HEK293 (cell line): ENCODE measurements around the gene NELL1.

ENCODE experiments used
- CTCF ChIA-PET: fragments of 350-600 bp; formaldehyde crosslinking; extraction: SDS; loops from one replicate; lab custom pipeline; 2021; ENCODE audit warnings: antibody characterized with exemption; lab: Yijun Ruan, JAX
- POLR2A ChIA-PET: fragments of 300-600 bp; formaldehyde crosslinking; extraction: SDS; loops from one replicate; lab custom pipeline; 2020; ENCODE audit warnings: antibody characterized with exemption, inconsistent platforms; lab: Yijun Ruan, JAX
- H3K27ac ChIP-seq: fragments of 200-500 bp; sonication (Bioruptor generic); 2 replicates; pipeline ENCODE4 v1.5.1; 2014; ENCODE audit warnings: low read depth, low read length, control low read depth, inconsistent platforms; ENCODE audit errors: extremely low read depth
- H3K36me3 ChIP-seq, 2 experiments: fragments of 200-500 bp in 1 of 2; sonication (Bioruptor generic) in 1 of 2; 1 replicate in 1 of 2; 2 replicates in 1 of 2; pipeline ENCODE4 v1.5.1; 2014 to 2017; ENCODE audit warnings: inconsistent platforms in 2 of 2, low read length in 2 of 2; ENCODE audit not compliant: control insufficient read depth in 2 of 2, insufficient read depth in 1 of 2
- H3K4me1 ChIP-seq: fragments of 200-500 bp; sonication (Bioruptor generic); 2 replicates; pipeline ENCODE4 v1.5.1; 2014; ENCODE audit warnings: mild to moderate bottlenecking, low read length, inconsistent platforms; ENCODE audit not compliant: control insufficient read depth, insufficient read depth
- H3K4me3 ChIP-seq: 2 replicates; pipeline ENCODE4 v1.5.1; 2011; ENCODE audit warnings: low read depth, mild to moderate bottlenecking, control low read depth, low read length, moderate library complexity
- H3K9me3 ChIP-seq: fragments of 200-500 bp; sonication (Bioruptor generic); 2 replicates; pipeline ENCODE4 v1.5.1; 2014; ENCODE audit warnings: low read depth, low read length, inconsistent platforms; ENCODE audit not compliant: control insufficient read depth, insufficient read depth
- SP3 ChIP-seq: fragments of 450-650 bp; formaldehyde crosslinking; IDR thresholded peaks from 2 replicates; pipeline ENCODE4 v1.5.1; 2016; ENCODE audit warnings: missing biosample characterization, missing genetic modification characterization
- YY1 ChIP-seq: fragments of 450-650 bp; formaldehyde crosslinking; IDR thresholded peaks from 2 replicates; pipeline ENCODE4 v1.5.1; 2018; ENCODE audit warnings: missing biosample characterization, missing genetic modification characterization
- ZNF146 ChIP-seq: fragments of 450-650 bp; formaldehyde crosslinking; IDR thresholded peaks from 2 replicates; pipeline ENCODE4 v1.5.1; 2016; ENCODE audit warnings: missing biosample characterization, missing genetic modification characterization
- ZNF16 ChIP-seq: fragments of 450-650 bp; formaldehyde crosslinking; IDR thresholded peaks from 2 replicates; pipeline ENCODE4 v1.5.1; 2016; ENCODE audit warnings: low read depth, missing biosample characterization, missing genetic modification characterization
- ZNF211 ChIP-seq: fragments of 450-650 bp; formaldehyde crosslinking; IDR thresholded peaks from 2 replicates; pipeline ENCODE4 v1.5.1; 2016; ENCODE audit warnings: low read depth, missing biosample characterization, missing genetic modification characterization
- ZNF302 ChIP-seq: fragments of 450-650 bp; formaldehyde crosslinking; IDR thresholded peaks from 2 replicates; pipeline ENCODE4 v1.5.1; 2016; ENCODE audit warnings: missing biosample characterization, missing genetic modification characterization, low read depth
- ZNF37A ChIP-seq: fragments of 450-650 bp; IDR thresholded peaks from 2 replicates; pipeline ENCODE4 v1.5.1; 2018; ENCODE audit warnings: missing biosample characterization, missing genetic modification characterization
- ZNF404 ChIP-seq: fragments of 450-650 bp; formaldehyde crosslinking; IDR thresholded peaks from 2 replicates; pipeline ENCODE4 v1.5.1; 2017; ENCODE audit warnings: missing biosample characterization, missing genetic modification characterization
- ZNF473 ChIP-seq: fragments of 450-650 bp; formaldehyde crosslinking; IDR thresholded peaks from 2 replicates; pipeline ENCODE4 v1.5.1; 2017; ENCODE audit warnings: missing biosample characterization, missing genetic modification characterization
- ZNF510 ChIP-seq: fragments of 450-650 bp; formaldehyde crosslinking; IDR thresholded peaks from 2 replicates; pipeline ENCODE4 v1.5.1; 2018; ENCODE audit warnings: mild to moderate bottlenecking, missing genetic modification characterization, missing biosample characterization; ENCODE audit not compliant: insufficient replicate concordance
- ZNF555 ChIP-seq: fragments of 450-650 bp; formaldehyde crosslinking; conservative IDR thresholded peaks from 2 replicates; pipeline ENCODE4 v1.5.1; 2017; ENCODE audit warnings: missing biosample characterization, mild to moderate bottlenecking, missing genetic modification characterization, inconsistent platforms
- ZNF768 ChIP-seq: fragments of 450-650 bp; formaldehyde crosslinking; IDR thresholded peaks from 2 replicates; pipeline ENCODE4 v1.5.1; 2018; ENCODE audit warnings: missing biosample characterization, mild to moderate bottlenecking, missing genetic modification characterization
- TF ChIP-seq, protein P1 (sequence below): fragments of 450-650 bp; formaldehyde crosslinking; IDR thresholded peaks from 2 replicates; pipeline ENCODE4 v1.5.1; 2016; ENCODE audit warnings: missing biosample characterization, missing genetic modification characterization
- TF ChIP-seq, protein P2 (sequence below): fragments of 450-650 bp; formaldehyde crosslinking; IDR thresholded peaks from 2 replicates; pipeline ENCODE4 v1.5.1; 2016; ENCODE audit warnings: missing biosample characterization, missing genetic modification characterization
- TF ChIP-seq, protein P3 (sequence below): fragments of 450-650 bp; formaldehyde crosslinking; IDR thresholded peaks from 2 replicates; pipeline ENCODE4 v1.5.1; 2016; ENCODE audit warnings: missing biosample characterization, missing genetic modification characterization
- TF ChIP-seq, protein P4 (sequence below): fragments of 450-650 bp; formaldehyde crosslinking; IDR thresholded peaks from 2 replicates; pipeline ENCODE4 v1.5.1; 2016; ENCODE audit warnings: missing biosample characterization, missing genetic modification characterization
- TF ChIP-seq, protein P5 (sequence below): fragments of 450-650 bp; formaldehyde crosslinking; IDR thresholded peaks from 2 replicates; pipeline ENCODE4 v1.5.1; 2017; ENCODE audit warnings: missing biosample characterization, missing genetic modification characterization

The NELL1 gene

DNA sequence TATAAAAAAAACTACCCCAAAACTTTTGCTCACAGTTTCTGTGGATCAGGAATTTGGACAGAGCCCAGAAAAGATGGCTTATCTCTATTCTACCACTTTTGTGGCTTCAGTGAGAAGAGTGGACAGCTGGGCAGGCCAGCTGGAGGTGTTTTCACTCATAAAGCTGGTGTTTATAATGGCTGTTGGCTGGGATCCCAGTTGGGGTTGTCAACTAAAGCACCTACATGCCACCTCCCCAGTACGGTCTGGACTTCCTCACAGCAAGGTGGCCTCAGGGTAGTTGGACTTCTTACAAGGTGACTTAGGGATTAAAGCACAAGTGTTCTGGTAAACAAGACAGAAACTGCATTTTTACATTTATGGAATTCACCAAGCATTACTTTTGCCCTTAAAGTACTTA, 171.0 kb downstream of the NELL1 start:
- CTCF ChIA-PET: no interaction called here
- no peaks in the 10 kb centered on the region for H3K9me3 ChIP-seq
- POLR2A ChIA-PET: no interaction called here
- H3K4me3 ChIP-seq: no peak overlapping the region
- no peaks in the 10 kb centered on the region for H3K36me3 ChIP-seq
- TF ChIP-seq, protein P1, sequence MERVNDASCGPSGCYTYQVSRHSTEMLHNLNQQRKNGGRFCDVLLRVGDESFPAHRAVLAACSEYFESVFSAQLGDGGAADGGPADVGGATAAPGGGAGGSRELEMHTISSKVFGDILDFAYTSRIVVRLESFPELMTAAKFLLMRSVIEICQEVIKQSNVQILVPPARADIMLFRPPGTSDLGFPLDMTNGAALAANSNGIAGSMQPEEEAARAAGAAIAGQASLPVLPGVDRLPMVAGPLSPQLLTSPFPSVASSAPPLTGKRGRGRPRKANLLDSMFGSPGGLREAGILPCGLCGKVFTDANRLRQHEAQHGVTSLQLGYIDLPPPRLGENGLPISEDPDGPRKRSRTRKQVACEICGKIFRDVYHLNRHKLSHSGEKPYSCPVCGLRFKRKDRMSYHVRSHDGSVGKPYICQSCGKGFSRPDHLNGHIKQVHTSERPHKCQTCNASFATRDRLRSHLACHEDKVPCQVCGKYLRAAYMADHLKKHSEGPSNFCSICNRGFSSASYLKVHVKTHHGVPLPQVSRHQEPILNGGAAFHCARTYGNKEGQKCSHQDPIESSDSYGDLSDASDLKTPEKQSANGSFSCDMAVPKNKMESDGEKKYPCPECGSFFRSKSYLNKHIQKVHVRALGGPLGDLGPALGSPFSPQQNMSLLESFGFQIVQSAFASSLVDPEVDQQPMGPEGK (tag by site-specific recombination): no peak
- no peak for TF ChIP-seq ZNF510 (tag by site-specific recombination)
- no peak for TF ChIP-seq SP3 (tag by site-specific recombination)
- no peak for TF ChIP-seq ZNF37A (tag by site-specific recombination)
- no peak for TF ChIP-seq ZNF16 (tag by site-specific recombination)
- no peak for TF ChIP-seq YY1 (tag by site-specific recombination)
- TF ChIP-seq, protein P2, sequence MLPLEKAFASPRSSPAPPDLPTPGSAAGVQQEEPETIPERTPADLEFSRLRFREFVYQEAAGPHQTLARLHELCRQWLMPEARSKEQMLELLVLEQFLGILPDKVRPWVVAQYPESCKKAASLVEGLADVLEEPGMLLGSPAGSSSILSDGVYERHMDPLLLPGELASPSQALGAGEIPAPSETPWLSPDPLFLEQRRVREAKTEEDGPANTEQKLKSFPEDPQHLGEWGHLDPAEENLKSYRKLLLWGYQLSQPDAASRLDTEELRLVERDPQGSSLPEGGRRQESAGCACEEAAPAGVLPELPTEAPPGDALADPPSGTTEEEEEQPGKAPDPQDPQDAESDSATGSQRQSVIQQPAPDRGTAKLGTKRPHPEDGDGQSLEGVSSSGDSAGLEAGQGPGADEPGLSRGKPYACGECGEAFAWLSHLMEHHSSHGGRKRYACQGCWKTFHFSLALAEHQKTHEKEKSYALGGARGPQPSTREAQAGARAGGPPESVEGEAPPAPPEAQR (tag by site-specific recombination): no peak
- TF ChIP-seq ZNF555 (tag by site-specific recombination): no peak
- no peak for TF ChIP-seq ZNF302 (tag by site-specific recombination)
- no peak for TF ChIP-seq ZNF768 (tag by site-specific recombination)
- TF ChIP-seq ZNF404 (tag by site-specific recombination): no peak
- TF ChIP-seq, protein P3, sequence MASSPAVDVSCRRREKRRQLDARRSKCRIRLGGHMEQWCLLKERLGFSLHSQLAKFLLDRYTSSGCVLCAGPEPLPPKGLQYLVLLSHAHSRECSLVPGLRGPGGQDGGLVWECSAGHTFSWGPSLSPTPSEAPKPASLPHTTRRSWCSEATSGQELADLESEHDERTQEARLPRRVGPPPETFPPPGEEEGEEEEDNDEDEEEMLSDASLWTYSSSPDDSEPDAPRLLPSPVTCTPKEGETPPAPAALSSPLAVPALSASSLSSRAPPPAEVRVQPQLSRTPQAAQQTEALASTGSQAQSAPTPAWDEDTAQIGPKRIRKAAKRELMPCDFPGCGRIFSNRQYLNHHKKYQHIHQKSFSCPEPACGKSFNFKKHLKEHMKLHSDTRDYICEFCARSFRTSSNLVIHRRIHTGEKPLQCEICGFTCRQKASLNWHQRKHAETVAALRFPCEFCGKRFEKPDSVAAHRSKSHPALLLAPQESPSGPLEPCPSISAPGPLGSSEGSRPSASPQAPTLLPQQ (tag by site-specific recombination): no peak
- no peak for TF ChIP-seq ZNF146 (tag by site-specific recombination)
- TF ChIP-seq, protein P4, sequence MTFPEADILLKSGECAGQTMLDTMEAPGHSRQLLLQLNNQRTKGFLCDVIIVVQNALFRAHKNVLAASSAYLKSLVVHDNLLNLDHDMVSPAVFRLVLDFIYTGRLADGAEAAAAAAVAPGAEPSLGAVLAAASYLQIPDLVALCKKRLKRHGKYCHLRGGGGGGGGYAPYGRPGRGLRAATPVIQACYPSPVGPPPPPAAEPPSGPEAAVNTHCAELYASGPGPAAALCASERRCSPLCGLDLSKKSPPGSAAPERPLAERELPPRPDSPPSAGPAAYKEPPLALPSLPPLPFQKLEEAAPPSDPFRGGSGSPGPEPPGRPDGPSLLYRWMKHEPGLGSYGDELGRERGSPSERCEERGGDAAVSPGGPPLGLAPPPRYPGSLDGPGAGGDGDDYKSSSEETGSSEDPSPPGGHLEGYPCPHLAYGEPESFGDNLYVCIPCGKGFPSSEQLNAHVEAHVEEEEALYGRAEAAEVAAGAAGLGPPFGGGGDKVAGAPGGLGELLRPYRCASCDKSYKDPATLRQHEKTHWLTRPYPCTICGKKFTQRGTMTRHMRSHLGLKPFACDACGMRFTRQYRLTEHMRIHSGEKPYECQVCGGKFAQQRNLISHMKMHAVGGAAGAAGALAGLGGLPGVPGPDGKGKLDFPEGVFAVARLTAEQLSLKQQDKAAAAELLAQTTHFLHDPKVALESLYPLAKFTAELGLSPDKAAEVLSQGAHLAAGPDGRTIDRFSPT (tag by site-specific recombination): no peak
- TF ChIP-seq, protein P5, sequence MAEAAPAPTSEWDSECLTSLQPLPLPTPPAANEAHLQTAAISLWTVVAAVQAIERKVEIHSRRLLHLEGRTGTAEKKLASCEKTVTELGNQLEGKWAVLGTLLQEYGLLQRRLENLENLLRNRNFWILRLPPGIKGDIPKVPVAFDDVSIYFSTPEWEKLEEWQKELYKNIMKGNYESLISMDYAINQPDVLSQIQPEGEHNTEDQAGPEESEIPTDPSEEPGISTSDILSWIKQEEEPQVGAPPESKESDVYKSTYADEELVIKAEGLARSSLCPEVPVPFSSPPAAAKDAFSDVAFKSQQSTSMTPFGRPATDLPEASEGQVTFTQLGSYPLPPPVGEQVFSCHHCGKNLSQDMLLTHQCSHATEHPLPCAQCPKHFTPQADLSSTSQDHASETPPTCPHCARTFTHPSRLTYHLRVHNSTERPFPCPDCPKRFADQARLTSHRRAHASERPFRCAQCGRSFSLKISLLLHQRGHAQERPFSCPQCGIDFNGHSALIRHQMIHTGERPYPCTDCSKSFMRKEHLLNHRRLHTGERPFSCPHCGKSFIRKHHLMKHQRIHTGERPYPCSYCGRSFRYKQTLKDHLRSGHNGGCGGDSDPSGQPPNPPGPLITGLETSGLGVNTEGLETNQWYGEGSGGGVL (tag by site-specific recombination): no peak
- H3K4me1 ChIP-seq: no peaks in the 10 kb centered on the region
- H3K27ac ChIP-seq: no peak overlapping the region

DNA sequence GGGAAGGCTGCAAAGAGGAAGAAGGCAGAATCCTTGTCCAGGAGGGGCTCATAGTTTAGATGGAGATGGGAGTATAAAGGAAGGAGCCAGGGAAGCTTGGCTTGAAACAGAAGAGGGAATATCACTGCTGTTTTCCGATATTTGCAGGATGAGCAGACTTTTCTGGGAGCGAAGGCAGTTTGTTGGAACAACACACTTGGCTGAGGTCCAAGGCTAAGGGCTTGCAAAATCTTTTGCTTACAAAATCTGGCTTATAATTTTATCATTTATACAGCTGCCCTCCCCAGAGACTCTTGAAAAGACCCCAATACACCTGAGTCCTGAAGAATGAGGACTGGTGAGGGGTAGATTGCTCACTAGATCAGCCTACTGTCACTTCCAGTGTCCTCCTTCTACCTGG, 174.8 kb downstream of the NELL1 start:
- no peaks in the 10 kb centered on the region for H3K9me3 ChIP-seq
- no peak overlapping the region for H3K27ac ChIP-seq
- POLR2A ChIA-PET: no interaction called here
- TF ChIP-seq ZNF473 (no peak), ZNF211 (no peak)
- TF ChIP-seq, all 188 proteins: peak for 0
- Histone ChIP-seq H3K36me3 (no peaks in the 10 kb centered on the region), H3K4me1 (no peaks in the 10 kb centered on the region), H3K4me3 (no peak overlapping the region)
- CTCF ChIA-PET: no interaction called here
